ENCODE results near the gene ILF3.
"Not testable (repeated sequence)": the region's sequence is repeated elsewhere in the genome, so short reads cannot be mapped to it uniquely, and the experiment has no call there.

The ILF3 gene

DNA sequence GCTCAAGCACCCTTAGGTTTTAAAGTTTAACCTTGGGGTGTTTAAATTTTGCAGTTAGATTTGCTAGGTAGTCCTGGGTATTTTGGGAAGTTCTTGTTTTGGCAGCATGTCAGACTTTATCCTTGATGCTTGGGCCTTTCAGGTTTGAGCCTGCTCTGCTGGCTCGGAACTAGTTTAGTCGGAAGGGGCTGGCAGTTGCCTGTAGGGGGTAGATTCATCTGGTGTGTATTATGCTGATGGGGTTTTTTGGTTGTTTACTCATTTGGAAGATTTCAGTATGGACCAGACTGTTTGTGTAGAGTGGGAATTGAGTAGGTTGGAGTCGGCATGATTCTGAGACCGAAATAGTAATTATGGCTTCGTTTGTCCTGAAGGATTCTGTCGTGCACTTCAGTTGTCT lies 15.1 kb downstream of the ILF3 start:
- no peak for DNase-seq (ENCODE audit: low read depth, low spot score)
- no peak overlapping the region for H3K4me3 ChIP-seq (ENCODE audit: low read length)

DNA sequence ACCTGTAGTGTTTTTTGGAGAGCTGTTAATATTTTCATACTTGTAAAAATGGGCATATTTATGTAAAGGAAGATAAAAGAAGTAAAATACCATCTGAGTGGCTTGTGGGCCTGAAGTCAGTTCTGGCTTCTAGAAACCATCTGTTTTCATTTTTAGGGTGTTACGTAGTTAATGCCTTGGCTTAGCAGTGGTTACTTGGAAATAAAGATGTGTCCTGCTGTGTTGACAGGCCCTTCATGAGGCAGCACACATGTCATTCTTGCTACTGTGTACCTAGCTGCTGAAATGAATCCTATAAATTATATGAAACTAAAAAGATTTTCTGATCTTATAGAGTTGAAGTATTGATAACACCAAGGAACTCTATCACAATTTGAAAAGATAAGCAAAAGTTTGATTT lies 16.0 kb downstream of the ILF3 start:
- DNase-seq (ENCODE audit: low read depth, low spot score) = no peak
- H3K4me3 ChIP-seq (ENCODE audit: low read length) = no peak overlapping the region

DNA sequence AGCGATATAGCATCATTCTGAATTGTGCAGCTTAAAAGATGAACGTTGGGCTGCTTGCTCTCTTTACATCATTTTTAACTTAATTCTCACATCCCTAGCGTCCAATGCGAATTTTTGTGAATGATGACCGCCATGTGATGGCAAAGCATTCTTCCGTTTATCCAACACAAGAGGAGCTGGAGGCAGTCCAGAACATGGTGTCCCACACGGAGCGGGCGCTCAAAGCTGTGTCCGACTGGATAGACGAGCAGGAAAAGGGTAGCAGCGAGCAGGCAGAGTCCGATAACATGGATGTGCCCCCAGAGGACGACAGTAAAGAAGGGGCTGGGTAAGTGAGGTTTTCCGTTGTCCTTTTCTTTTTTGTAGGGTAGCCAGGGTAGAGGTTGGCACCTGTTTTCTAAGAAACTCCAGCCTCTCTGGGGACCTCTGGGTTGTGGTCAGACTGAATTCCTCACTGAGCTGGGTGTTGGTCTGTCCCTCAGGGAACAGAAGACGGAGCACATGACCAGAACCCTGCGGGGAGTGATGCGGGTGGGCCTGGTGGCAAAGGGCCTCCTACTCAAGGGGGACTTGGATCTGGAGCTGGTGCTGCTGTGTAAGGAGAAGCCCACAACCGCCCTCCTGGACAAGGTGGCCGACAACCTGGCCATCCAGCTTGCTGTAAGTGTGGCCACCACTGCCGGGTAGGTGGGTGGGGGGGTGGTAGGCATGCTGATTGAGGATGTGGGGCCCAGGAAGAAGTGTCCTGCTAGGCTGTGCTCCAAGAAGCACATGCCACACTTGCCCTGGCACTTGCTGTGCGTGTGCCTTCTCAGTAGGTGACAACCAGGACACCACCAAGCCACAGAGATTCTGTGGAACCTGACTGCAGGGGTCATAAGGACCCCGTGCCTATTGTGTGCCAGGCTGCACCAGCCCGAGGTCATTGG lies 17.0 kb downstream of the ILF3 start:
- DNase-seq (ENCODE audit: low read depth, low spot score) = no peak
- H3K4me3 ChIP-seq (ENCODE audit: low read length) = no peak overlapping the region

DNA sequence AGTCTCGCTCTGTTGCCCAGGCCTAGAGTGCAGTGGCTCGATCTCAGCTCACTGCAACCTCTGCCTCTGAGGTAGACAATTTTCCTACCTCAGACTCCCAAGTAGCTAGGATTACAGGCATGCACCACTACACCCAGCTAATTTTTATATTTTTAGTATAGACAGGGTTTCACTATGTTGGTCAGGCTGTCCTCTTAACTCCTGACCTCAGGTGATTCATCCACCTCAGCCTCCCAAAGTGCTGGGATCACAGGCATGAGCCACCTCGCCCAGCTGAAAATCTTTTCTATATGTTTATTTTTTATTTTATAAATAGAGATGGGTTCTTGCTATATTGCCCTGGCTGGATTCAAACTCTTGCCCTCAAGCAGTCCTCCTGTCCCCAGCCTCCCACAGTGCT lies 17.8 kb downstream of the ILF3 start:
- H3K4me3 ChIP-seq (ENCODE audit: low read length); DNase-seq (ENCODE audit: low read depth, low spot score): not testable (repeated sequence)

DNA sequence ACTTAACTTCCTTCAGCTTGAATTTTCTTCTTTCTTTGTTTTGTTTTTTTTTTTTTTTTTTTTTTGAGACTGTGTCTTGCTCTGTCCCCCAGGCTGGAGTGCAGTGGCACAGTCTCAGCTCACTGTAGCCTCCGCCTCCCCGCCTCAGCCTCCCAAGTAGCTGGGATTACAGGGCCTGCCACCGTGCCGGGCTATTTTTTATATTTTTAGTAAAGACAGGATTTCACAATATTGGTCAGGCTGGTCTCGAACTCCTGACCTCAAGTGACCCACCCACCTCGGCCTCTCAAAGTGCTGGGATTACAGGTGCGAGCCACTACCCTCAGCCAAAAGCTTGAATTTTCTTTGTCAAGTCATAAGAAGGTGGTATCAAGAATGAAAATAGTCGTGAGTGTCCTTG lies 21.1 kb downstream of the ILF3 start:
- not testable (repeated sequence) for H3K4me3 ChIP-seq (ENCODE audit: low read length); DNase-seq (ENCODE audit: low read depth, low spot score)

DNA sequence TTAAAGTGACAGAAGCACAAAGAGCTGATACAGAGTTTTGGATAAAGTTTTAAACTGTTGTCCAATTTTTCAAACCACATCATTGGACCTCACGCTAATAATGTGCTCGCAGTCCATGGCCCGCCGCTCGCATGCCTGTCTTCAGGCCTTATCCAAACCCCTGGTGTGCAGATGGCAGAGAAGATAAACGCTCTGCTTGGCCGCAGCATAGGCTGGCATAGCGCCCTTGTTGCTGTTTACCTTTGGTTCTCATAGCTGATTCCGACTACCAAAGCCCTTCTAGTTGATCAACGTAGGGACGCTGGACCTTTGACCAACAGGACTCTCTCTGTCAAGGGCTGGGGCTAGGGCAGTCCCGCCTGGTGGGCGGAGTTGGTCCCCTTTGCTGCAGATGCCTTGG lies 23.6 kb downstream of the ILF3 start:
- no peak for DNase-seq (ENCODE audit: low read depth, low spot score)
- H3K4me3 ChIP-seq (ENCODE audit: low read length) = no peak overlapping the region

DNA sequence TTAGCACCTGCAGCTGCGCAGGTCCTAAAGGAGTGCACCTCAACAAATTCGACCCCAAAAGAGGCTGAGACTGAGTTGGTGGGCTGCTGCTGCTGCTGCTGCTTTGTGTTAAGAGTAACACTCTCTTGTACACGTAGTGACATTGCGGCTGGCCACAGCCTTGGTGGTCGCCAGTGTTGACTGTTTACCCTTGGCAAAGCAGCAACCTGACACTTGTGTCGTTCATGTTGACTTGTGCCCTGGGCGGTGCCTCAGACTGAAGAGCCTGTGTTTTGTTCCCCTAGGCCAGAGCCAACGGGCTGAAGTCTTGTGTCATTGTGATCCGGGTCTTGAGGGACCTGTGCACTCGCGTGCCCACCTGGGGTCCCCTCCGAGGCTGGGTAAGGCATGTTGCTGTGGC lies 24.7 kb downstream of the ILF3 start:
- H3K4me3 ChIP-seq (ENCODE audit: low read length) = no peak overlapping the region
- DNase-seq (ENCODE audit: low read depth, low spot score) = no peak

DNA sequence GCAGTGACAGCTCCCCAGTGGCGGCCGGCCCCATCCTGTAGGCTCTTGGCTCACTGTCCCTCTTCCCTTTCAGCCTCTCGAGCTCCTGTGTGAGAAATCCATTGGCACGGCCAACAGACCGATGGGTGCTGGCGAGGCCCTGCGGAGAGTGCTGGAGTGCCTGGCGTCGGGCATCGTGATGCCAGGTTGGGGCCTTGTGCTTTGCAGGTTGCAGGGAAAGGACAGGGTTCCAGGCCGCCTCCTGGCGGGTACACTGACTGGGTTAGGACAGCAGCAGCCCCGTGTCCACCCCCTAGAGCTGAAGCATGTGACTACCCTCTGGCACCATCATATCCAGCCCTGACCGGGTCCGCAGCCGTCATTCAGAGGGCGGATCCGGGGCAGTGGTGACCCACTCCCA lies 25.6 kb downstream of the ILF3 start:
- H3K4me3 ChIP-seq (ENCODE audit: low read length) = no peak overlapping the region
- DNase-seq (ENCODE audit: low read depth, low spot score) = no peak

DNA sequence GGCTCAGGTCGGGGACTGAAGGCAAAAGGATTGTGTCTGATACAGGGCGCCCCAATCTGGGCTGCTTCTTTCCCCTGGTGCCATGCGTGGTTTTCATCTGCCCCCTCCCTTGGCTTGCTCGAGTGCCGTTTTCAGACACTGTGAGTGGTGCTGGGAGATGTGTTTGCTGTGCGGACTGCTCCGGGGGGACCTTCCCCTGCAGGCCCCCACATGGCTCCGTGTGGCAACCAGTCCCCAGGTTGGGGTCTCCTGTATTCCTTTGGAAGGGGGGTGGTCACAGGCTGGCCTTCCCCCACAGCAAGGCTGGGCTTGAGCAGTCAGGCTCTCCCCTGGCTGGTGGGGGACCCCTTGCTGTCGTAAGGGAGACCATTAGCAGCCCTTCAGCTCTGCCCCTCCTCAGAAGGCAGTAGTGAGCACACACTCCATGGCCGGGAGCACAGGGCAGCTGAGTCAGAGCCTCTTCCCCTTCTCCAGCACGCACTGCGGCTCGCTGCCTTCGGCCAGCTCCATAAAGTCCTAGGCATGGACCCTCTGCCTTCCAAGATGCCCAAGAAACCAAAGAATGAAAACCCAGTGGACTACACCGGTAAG lies 26.5 kb downstream of the ILF3 start:
- H3K4me3 ChIP-seq (ENCODE audit: low read length) = no peak overlapping the region
- DNase-seq (ENCODE audit: low read depth, low spot score) = no peak

DNA sequence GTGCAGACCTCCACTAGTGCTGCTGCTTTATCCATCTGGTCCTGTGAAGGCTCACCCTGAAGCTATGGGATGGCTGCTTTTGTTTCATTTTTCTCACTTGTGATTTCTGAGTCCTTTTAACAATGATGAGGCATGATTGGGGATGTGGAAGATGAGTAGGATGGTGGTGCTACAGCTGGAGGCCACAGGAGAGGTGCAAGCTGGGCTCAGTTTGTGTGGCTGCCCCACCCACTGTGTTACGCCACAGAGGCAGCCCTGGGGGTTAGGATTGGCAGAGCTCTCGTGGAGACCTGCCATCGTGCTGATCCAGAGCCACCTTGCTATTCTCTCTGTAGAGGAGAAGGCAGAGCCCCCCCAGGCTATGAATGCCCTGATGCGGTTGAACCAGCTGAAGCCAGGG lies 27.5 kb downstream of the ILF3 start:
- no peak overlapping the region for H3K4me3 ChIP-seq (ENCODE audit: low read length)
- DNase-seq (ENCODE audit: low read depth, low spot score) = no peak

DNA sequence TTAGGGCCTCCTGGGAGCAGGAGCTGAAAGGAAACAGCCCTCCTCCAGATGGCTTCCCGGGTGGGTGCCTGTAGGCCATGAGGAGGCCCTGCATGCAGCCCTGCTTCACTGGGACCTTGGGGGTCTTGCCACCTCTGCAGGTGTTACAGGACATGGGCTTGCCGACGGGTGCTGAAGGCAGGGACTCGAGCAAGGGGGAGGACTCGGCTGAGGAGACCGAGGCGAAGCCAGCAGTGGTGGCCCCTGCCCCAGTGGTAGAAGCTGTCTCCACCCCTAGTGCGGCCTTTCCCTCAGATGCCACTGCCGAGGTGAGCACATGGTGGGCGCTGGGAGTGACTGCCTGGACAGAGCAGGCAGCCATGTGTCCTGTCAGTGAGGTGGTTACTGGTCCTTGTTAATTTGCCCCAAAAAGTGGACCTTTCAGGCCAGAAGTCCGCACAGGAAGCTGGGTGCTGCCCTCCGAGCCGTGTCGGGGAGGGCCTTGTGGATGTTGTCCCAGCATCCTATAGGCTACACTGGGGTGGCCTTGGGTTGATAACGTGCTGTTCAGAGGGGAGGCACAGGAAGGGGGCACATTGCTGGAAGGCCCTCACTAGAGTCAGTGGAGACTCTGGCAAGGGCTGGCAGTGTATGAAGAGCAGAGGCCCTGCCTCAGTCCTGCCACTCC lies 28.4 kb downstream of the ILF3 start:
- DNase-seq (ENCODE audit: low read depth, low spot score) = no peak
- H3K4me3 ChIP-seq (ENCODE audit: low read length) = no peak overlapping the region

DNA sequence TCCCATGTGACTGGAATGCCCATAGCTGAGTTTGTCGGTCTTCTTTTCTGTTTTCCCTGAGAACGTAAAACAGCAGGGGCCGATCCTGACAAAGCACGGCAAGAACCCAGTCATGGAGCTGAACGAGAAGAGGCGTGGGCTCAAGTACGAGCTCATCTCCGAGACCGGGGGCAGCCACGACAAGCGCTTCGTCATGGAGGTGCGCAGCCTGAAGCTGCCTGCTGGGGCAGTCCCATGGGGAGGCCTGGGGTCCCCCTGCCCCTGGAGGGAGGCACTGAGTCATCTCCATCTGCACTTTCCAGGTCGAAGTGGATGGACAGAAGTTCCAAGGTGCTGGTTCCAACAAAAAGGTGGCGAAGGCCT lies 28.9 kb downstream of the ILF3 start:
- DNase-seq (ENCODE audit: low read depth, low spot score) = no peak
- no peak overlapping the region for H3K4me3 ChIP-seq (ENCODE audit: low read length)

DNA sequence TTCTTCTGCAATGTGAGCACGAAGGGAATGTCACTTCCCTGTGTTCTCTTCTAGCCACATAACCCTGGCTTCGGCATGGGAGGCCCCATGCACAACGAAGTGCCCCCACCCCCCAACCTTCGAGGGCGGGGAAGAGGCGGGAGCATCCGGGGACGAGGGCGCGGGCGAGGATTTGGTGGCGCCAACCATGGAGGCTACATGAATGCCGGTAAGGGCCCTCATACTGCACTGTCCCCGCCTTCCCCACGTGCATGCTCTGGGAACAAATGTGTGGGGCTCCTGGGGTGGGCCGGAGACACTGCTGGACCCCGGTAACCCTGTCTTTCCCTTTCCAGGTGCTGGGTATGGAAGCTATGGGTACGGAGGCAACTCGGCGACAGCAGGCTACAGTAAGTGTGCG lies 29.4 kb downstream of the ILF3 start:
- no peak overlapping the region for H3K4me3 ChIP-seq (ENCODE audit: low read length)
- DNase-seq (ENCODE audit: low read depth, low spot score) = no peak

DNA sequence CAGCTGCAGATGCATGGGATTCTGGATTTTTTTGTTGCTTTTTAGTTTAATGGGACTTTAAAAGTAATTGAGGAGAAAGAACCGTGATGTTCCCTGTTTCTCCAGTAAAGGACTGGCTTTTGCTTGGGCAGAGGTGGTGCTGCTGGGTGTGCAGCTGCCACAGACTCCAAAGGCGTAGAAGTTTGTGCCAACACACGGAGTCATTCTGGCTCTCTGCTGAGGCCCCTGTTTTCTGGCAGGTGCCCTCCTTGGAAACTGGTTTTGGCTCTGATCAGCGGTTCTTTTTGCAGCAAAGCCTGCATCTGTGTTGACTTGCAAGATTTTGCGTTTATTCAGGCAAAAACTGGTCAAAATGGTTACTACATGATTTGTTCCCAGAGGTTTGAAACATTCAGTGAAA lies 31.1 kb downstream of the ILF3 start:
- DNase-seq (ENCODE audit: low read depth, low spot score) = no peak
- H3K4me3 ChIP-seq (ENCODE audit: low read length) = no peak overlapping the region

DNA sequence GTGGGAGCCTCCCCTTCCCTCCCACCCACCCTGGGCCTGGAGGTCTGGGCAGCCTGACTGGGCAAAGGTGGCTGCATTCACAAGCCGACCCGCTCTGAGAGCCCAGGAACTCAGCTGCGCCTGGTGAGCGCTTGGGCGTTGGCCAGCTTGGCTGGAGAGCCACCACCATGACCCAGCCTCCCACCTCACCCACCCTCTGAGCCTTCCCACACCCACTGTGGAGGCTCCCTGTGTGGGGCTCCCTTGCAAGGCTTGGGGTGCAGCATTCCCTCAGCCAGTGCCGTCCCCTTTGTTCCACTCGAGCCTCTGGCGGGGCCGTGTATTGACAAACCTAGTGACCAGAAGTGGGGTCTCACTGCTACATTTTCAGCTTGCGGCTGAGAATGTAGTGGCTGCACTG lies 32.0 kb downstream of the ILF3 start:
- DNase-seq (ENCODE audit: low read depth, low spot score) = no peak
- H3K4me3 ChIP-seq (ENCODE audit: low read length) = no peak overlapping the region

DNA sequence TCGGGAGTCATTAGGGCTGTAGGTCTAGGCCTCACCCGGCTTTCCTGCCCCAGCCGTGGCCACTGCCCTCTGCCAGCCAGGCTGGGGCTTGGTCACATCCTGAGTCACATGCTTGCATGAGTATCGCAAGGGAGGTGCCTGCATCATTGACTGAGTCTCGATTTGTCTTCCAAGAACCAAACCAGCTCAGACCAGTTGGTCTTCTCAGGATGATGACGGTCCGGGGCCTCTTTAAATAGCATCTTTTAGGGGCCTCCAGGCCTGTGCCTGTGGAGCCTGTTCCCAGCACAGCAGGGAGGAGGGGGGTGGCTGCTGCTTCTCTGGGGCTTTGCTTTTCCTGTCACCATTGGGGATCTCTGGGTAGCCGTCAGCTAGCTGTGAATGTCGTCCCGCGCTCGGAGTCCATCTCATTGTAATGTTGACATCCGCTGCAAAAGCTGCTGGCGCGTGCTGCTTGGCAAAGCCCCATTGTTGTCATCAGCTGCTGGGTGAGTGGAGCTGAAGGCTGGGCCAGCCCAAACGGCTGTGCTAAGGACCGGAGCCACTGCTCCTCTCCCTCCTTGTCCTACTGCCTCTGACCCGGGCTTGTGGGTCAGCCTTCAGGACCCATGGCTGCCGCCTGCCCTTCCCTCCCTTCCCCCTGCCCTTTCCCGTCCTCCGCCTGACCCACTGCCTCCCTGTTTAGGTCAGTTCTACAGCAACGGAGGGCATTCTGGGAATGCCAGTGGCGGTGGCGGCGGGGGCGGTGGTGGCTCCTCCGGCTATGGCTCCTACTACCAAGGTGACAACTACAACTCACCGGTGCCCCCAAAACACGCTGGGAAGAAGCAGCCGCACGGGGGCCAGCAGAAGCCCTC lies 32.7 kb downstream of the ILF3 start:
- no peak for DNase-seq (ENCODE audit: low read depth, low spot score)
- H3K4me3 ChIP-seq (ENCODE audit: low read length) = no peak overlapping the region

DNA sequence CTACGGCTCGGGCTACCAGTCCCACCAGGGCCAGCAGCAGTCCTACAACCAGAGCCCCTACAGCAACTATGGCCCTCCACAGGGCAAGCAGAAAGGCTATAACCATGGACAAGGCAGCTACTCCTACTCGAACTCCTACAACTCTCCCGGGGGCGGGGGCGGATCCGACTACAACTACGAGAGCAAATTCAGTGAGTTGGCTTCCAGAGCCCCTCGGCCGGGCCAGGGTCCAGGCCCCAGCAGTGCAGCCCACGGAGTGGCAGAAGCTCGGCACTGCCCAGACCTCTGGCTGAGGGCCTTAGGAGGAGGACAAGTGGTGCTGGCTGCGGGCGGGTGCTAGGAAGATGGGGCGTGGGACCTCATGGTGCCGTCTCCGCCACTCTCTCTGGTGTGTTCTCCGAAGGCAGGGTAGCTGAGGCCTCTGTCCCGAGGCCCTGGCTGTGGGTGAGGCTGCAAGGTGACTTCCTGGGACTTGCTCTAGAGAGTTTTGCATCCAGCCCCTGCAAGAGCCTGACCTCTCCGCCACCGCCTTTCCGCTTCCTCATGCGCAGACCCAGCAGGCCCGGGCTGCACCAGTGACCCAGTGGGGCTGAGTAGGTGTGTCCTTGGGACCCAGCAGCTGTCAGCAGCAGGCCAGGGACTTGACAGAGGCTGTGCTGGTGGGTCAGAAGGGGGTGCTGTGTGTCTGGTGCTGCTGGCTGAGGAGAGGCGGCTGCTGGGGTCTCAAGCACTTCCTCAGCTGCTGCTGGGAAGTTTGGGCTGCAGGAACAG lies 33.6 kb downstream of the ILF3 start:
- H3K4me3 ChIP-seq (ENCODE audit: low read length) = no peak overlapping the region
- no peak for DNase-seq (ENCODE audit: low read depth, low spot score)

DNA sequence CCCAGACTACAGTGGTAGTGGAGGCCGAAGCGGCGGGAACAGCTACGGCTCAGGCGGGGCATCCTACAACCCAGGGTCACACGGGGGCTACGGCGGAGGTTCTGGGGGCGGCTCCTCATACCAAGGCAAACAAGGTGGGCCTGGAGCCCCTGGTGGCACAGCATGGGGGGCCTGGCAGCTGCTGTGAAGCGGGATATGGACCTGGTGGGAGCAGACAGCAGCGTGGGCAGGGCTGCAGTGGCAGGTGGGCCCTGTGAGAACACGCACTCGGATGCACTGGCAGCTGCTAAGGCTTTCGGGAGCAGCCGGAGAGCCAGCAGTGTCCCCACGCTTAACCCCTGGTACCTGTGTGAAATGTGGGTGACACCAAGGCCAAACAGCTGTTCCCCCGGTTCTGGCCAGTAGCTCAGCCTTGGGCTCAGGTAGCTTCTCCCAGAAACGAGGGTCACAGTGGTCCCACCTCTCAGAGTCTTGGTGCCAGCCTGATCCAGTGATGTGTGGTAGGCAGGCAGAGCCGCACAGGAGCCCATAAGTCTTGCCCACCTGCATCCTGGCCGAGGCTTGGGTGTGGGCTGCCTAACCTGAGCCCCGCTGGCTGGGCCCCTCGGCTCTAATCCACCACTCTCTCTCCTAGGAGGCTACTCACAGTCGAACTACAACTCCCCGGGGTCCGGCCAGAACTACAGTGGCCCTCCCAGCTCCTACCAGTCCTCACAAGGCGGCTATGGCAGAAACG lies 34.6 kb downstream of the ILF3 start:
- H3K4me3 ChIP-seq (ENCODE audit: low read length) = no peak overlapping the region
- DNase-seq (ENCODE audit: low read depth, low spot score) = no peak

All from Jurkat, Clone E6-1 (cell line).